NCI-H1105 treated with DMSO at 0.1 percent for 48 hours (cell line): ENCODE results near the gene IPO4.

ENCODE experiments used
- DNase-seq: peaks from one replicate; lab custom pipeline; 2025; lab: John Stamatoyannopoulos, UW

Gene IPO4

DNA sequence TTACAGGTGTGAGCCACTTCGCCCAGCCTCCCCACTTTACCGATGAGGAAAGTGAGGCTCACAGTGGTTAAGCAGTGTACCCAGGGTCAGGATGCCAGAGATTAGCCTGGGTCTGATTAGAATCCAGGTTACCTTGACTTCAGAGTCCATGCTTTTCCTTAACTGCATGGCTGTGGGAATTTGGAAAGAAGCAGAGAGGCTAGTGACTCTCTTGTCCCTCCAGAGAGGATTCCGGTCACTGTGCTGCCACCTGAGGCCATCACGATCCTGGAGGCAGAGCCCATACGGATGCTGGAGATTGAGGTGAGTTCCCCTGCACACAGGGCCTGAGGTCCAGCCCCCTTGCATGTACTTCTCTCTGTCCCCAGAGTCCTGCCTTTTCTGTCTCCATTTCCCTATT lies 12.0 kb downstream of the IPO4 start:
- DNase-seq: no peak

DNA sequence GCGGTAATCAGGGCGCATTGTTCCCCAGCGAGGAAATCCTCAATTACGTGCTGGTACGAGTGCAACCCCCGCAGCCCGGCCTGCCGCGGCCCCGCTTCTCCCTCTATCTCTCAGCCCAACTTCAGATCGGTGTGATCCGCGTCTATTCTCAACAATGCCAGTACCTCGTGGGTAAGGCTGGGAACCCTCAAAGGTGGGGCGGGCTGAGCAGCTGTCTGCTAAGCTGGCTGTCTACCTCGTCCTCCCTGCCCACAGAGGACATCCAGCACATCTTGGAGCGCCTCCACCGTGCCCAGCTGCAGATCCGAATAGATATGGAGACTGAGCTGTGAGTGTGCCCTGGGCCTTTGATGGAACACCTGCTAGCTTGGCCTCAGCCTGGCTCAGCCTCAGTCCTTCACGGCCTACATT lies 15.7 kb downstream of the IPO4 start:
- DNase-seq: no peak

DNA sequence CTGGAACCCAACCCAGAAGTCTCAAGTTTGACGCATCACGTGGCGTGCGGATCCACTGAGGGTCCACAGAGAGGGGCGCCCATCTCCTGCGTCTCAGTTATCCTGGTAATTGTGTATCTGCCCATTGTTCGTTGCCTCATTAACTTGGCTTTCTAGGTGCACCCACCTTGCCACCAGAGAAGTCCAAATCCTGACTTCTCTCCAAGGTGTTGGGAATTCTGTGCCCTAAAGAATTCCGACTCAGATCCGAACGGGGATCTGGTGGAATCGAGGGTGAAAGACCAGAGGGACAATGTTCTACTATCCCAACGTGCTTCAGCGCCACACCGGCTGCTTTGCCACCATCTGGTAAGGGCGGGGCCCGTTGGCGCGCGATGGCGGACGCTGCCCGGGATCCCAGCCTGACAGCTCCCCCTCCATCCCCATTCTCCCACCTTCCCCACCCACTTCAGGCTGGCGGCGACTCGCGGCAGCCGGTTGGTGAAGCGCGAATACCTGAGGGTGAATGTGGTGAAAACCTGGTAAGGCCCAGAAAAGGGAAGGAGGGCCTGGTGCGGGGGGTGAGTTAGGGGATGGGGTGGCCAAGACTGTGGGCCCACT lies 16.3 kb downstream of the IPO4 start:
- DNase-seq: peak; percentile 28

- peak; percentile 99 for DNase-seq
These were observed 17.0 kb downstream of the IPO4 start, which contains the start of gene REC8 for GRCh38 chr14:24171422-24172260. Gene REC8, plus strand, starts transcription at chr14:24172080. Its CDS starts 473 bp downstream, at chr14:24172553.

- no peak for DNase-seq
These were observed 21.0 kb downstream of the IPO4 start for GRCh38 chr14:24167469-24168114.

- DNase-seq: no peak
These were observed 22.8 kb downstream of the IPO4 start for GRCh38 chr14:24165785-24166184.

- no peak for DNase-seq
These were observed 24.1 kb downstream of the IPO4 start for GRCh38 chr14:24164518-24164991.

DNA sequence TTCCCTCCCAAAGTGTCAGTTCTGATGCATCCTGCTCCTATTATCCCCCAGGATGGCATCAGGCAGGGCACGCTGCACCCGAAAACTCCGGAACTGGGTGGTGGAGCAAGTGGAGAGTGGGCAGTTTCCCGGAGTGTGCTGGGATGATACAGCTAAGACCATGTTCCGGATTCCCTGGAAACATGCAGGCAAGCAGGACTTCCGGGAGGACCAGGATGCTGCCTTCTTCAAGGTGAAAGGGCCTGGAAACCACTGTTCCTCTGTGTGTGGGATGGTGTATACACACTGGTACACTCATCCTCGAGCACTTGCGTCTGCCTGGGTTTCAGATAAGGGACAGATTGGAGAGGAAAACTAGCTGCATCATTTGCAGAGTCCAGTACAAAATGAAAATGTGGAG lies 26.5 kb downstream of the IPO4 start:
- no peak for DNase-seq

- DNase-seq: peak; percentile 96
These were observed 27.5 kb downstream of the IPO4 start, which contains the start of gene IRF9 for GRCh38 chr14:24160850-24161804. Gene IRF9, plus strand, starts transcription at chr14:24161265. Its CDS starts 880 bp downstream, at chr14:24162145.

- DNase-seq: no peak
These were observed 28.1 kb downstream of the IPO4 start for GRCh38 chr14:24160499-24160849.

DNA sequence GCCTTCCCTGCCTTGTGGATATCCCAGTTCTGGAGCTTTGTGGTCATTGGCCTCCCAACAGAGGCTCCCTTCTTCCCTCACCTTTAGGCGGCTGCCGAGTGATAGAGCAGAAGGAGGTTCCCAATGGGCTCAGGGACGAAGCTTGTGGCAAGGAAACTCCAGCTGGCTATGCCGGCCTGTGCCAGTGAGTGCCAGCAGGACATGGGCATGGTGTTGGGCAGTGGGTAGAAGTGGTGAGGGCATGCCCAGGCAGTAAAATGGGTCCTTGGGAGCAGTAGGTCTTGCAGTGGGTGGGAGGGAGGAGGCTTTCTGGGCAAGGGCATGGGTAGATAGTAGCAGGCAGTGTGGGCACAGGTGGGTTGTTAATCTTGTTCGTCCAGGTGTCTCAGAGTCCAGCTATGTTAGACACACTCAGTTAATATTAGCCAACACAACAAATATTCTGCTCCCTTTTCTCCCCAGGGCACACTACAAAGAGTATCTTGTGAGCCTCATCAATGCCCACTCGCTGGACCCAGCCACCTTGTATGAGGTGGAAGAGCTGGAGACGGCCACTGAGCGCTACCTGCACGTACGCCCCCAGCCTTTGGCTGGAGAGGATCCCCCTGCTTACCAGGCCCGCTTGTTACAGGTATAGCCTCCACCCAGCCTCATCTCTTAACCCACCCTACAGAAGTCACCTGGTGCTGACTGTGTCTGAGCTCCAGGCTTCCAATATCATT lies 28.7 kb downstream of the IPO4 start:
- DNase-seq: no peak

DNA sequence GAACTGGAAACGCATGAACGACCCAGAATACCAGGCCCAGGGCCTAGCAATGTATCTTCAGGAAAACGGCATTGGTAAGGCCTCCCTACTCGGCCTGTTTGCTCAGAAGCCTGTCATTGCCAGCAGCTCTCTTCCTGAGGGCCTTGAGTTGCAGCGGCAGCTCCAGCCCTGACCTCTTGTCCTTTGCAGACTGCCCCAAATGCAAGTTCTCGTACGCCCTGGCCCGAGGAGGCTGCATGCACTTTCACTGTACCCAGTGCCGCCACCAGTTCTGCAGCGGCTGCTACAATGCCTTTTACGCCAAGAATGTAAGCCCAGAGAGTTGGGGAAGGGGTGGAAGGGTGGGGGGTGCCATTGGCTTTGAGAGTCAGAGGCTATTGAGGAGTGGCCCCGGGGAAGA lies 31.3 kb downstream of the IPO4 start:
- DNase-seq: no peak

DNA sequence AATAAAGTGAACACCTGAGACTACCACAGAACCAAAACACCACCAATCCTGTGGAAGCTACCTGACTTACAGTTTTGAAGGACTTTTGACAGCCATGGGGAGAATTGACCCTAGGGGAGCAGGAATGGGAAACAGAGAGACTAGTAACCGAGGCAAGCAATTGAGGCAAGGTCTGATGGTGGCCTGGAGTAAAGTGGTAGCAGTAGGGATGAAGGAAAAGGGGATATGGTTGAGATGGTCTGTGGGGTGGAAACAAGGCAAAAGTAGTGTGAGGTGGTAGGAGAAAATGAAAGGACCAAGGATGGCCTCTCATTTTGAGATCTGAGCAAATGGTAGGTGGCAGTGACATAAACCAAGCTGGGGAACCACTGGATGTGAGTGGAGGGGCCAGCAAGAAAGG lies 31.8 kb downstream of the IPO4 start:
- DNase-seq: no peak

DNA sequence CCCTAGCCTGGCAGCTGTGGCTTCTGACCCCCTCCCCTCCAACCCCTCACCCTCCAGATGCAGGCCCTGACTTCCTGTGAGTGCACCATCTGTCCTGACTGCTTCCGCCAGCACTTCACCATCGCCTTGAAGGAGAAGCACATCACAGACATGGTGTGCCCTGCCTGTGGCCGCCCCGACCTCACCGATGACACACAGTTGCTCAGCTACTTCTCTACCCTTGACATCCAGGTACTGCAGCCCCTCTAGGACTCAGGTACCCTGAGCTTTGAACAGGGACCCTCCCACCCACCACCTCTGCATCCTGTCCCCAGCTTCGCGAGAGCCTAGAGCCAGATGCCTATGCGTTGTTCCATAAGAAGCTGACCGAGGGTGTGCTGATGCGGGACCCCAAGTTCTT lies 33.5 kb downstream of the IPO4 start:
- no peak for DNase-seq

- no peak for DNase-seq
These were observed 37.1 kb downstream of the IPO4 start for GRCh38 chr14:24151404-24152080.

DNA sequence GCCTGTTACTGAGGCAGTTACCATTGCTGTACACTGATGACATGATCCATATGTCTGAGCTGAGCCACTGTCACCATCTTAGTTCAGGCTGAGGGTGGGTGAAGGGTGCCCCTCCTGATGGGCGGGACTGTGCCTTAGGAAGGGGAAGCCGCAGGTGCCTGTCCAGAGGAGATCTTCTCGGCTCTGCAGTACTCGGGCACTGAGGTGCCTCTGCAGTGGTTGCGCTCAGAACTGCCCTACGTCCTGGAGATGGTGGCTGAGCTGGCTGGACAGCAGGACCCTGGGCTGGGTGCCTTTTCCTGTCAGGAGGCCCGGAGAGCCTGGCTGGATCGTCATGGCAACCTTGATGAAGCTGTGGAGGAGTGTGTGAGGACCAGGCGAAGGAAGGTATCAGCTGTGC lies 37.6 kb downstream of the IPO4 start:
- DNase-seq: no peak

DNA sequence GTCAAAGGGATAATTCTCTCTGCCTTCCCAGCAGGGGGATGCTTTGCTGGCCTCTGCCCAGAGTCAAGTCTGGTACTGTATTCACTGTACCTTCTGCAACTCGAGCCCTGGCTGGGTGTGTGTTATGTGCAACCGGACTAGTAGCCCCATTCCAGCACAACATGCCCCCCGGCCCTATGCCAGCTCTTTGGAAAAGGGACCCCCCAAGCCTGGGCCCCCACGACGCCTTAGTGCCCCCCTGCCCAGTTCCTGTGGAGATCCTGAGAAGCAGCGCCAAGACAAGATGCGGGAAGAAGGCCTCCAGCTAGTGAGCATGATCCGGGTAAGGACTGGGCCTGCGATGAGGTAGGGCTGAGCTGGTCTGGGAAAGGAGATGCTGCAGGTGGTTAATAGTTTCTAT lies 38.0 kb downstream of the IPO4 start:
- no peak for DNase-seq

- DNase-seq: no peak
These were observed 38.6 kb downstream of the IPO4 start for GRCh38 chr14:24150061-24150460.

- DNase-seq: no peak
These were observed 39.2 kb downstream of the IPO4 start for GRCh38 chr14:24149302-24149969.
